SK-N-SH treated with all-trans-retinoic acid at 6 μM for 48 hours (cell line): ENCODE measurements around the gene RNF208.

Source experiments
- ATAC-seq: fragments of 200-7000 bp; cut with Tn5 transposase; 3 replicates; pipeline ENCODE4 v1.9.1; 2020; ENCODE audit warnings: mild to moderate bottlenecking, moderate library complexity
- ARNTL ChIP-seq: fragments of 450-650 bp; formaldehyde crosslinking; IDR thresholded peaks from 2 replicates; pipeline ENCODE4 v1.5.0; 2020; ENCODE audit warnings: low read depth, mild to moderate bottlenecking, moderate library complexity, borderline replicate concordance
- BACH2 ChIP-seq: fragments of 250-450 bp; sonication (Bioruptor Pico); IDR thresholded peaks from 2 replicates; pipeline ENCODE4 v1.9.0; 2021; ENCODE audit warnings: mild to moderate bottlenecking, borderline replicate concordance
- CREB5 ChIP-seq: fragments of 250-450 bp; sonication (Bioruptor Pico); IDR thresholded peaks from 2 replicates; pipeline ENCODE4 v1.5.1; 2020; ENCODE audit warnings: low read depth, mild to moderate bottlenecking, moderate library complexity
- CSDC2 ChIP-seq: fragments of 250-450 bp; sonication (Bioruptor Pico); IDR thresholded peaks from 2 replicates; pipeline ENCODE4 v1.5.0; 2020; ENCODE audit warnings: mild to moderate bottlenecking, moderate library complexity
- CSRNP3 ChIP-seq: fragments of 250-450 bp; sonication (Bioruptor Pico); IDR thresholded peaks from 2 replicates; pipeline ENCODE4 v1.5.1; 2021; ENCODE audit warnings: mild to moderate bottlenecking, moderate library complexity
- ESRRG ChIP-seq: fragments of 250-450 bp; sonication (Bioruptor Pico); IDR thresholded peaks from 2 replicates; pipeline ENCODE4 v1.6.1; 2021; ENCODE audit warnings: mild to moderate bottlenecking
- GLIS3 ChIP-seq: fragments of 250-450 bp; sonication (Bioruptor Pico); IDR thresholded peaks from 2 replicates; pipeline ENCODE4 v1.5.0; 2020; ENCODE audit warnings: mild to moderate bottlenecking, moderate library complexity
- ISL1 ChIP-seq: fragments of 250-450 bp; sonication (Bioruptor Pico); IDR thresholded peaks from 2 replicates; pipeline ENCODE4 v2.1.2; 2022; ENCODE audit warnings: mild to moderate bottlenecking, moderate library complexity
- OSR1 ChIP-seq: fragments of 250-450 bp; sonication (Bioruptor Pico); IDR thresholded peaks from 2 replicates; pipeline ENCODE4 v1.8.0; 2022; ENCODE audit warnings: moderate library complexity, mild to moderate bottlenecking, inconsistent platforms
- PATZ1 ChIP-seq: fragments of 250-450 bp; sonication (Bioruptor Pico); IDR thresholded peaks from 2 replicates; pipeline ENCODE4 v1.8.0; 2020; ENCODE audit warnings: mild to moderate bottlenecking, moderate library complexity, borderline replicate concordance
- POU6F1 ChIP-seq: fragments of 250-450 bp; sonication (Bioruptor Pico); IDR thresholded peaks from 2 replicates; pipeline ENCODE4 v1.8.0; 2021; ENCODE audit warnings: low read depth, mild to moderate bottlenecking, moderate library complexity, borderline replicate concordance
- PPARA ChIP-seq: fragments of 250-450 bp; sonication (Bioruptor Pico); IDR thresholded peaks from 2 replicates; pipeline ENCODE4 v1.5.0; 2020; ENCODE audit warnings: mild to moderate bottlenecking, borderline replicate concordance
- RARB ChIP-seq: fragments of 250-450 bp; sonication (Bioruptor Pico); IDR thresholded peaks from 2 replicates; pipeline ENCODE4 v1.8.0; 2021; ENCODE audit warnings: mild to moderate bottlenecking, moderate library complexity
- SNAI2 ChIP-seq: fragments of 250-450 bp; sonication (Bioruptor Pico); IDR thresholded peaks from 2 replicates; pipeline ENCODE4 v1.5.0; 2020; ENCODE audit warnings: mild to moderate bottlenecking, moderate library complexity
- TCF4 ChIP-seq: fragments of 250-450 bp; sonication (Bioruptor Pico); IDR thresholded peaks from 2 replicates; pipeline ENCODE4 v1.8.0; 2021; ENCODE audit warnings: mild to moderate bottlenecking, moderate library complexity, borderline replicate concordance
- TOX ChIP-seq: fragments of 250-450 bp; sonication (Bioruptor Pico); IDR thresholded peaks from 2 replicates; pipeline ENCODE4 v1.8.0; 2021; ENCODE audit warnings: mild to moderate bottlenecking, moderate library complexity, borderline replicate concordance
- TSHZ2 ChIP-seq: fragments of 250-450 bp; sonication (Bioruptor Pico); IDR thresholded peaks from 2 replicates; pipeline ENCODE4 v1.5.0; 2020; ENCODE audit warnings: mild to moderate bottlenecking, moderate library complexity
- ZC3H10 ChIP-seq: fragments of 250-450 bp; sonication (Bioruptor Pico); IDR thresholded peaks from 2 replicates; pipeline ENCODE4 v1.5.1; 2021; ENCODE audit warnings: mild to moderate bottlenecking, moderate library complexity
- ZFP3 ChIP-seq: fragments of 250-450 bp; sonication (Bioruptor Pico); IDR thresholded peaks from 2 replicates; pipeline ENCODE4 v1.5.0; 2020; ENCODE audit warnings: mild to moderate bottlenecking, moderate library complexity
- ZFP30 ChIP-seq: fragments of 450-650 bp; formaldehyde crosslinking; IDR thresholded peaks from 2 replicates; pipeline ENCODE4 v1.5.0; 2022; ENCODE audit warnings: mild to moderate bottlenecking, moderate library complexity
- ZNF70 ChIP-seq: fragments of 450-650 bp; formaldehyde crosslinking; IDR thresholded peaks from 2 replicates; pipeline ENCODE4 v1.5.0; 2020; ENCODE audit warnings: mild to moderate bottlenecking, moderate library complexity
- ZNF8 ChIP-seq: fragments of 450-650 bp; formaldehyde crosslinking; IDR thresholded peaks from 2 replicates; pipeline ENCODE4 v1.5.0; 2020; ENCODE audit warnings: mild to moderate bottlenecking, moderate library complexity

The RNF208 gene

GRCh38 chr9:137214620-137215019 lies 7.4 kb downstream of the RNF208 start:
- ATAC-seq, result no peak
- TF ChIP-seq OSR1 (no peak), SNAI2 (no peak), ZC3H10 (CRISPR knock-in tag) (no peak), PPARA (CRISPR knock-in tag) (no peak), ZFP30 (CRISPR knock-in tag) (no peak), TOX (CRISPR knock-in tag) (no peak), ISL1 (CRISPR knock-in tag) (no peak), PATZ1 (CRISPR knock-in tag) (no peak), CSDC2 (CRISPR knock-in tag) (no peak), ZNF8 (CRISPR knock-in tag) (no peak), ARNTL (CRISPR knock-in tag) (no peak), CREB5 (no peak), TSHZ2 (CRISPR knock-in tag) (no peak)

GRCh38 chr9:137213160-137214060 lies 8.6 kb downstream of the RNF208 start:
- TF ChIP-seq ZNF70 (CRISPR knock-in tag) (no peak), ESRRG (no peak), OSR1 (no peak), TOX (CRISPR knock-in tag) (no peak), CSRNP3 (CRISPR knock-in tag) (no peak), GLIS3 (CRISPR knock-in tag) (no peak), ARNTL (CRISPR knock-in tag) (no peak), ZNF8 (CRISPR knock-in tag) (no peak), ZC3H10 (CRISPR knock-in tag) (no peak), RARB (no peak)
- peak; percentile 16 for ATAC-seq

- no peak for TF ChIP-seq RARB
- TF ChIP-seq OSR1, result no peak
- no peak for TF ChIP-seq ZNF8 (CRISPR knock-in tag)
- TF ChIP-seq ZFP3 (CRISPR knock-in tag), result no peak
- no peak for TF ChIP-seq TOX (CRISPR knock-in tag)
- no peak for TF ChIP-seq PPARA (CRISPR knock-in tag)
- no peak for TF ChIP-seq ARNTL (CRISPR knock-in tag)
- no peak for TF ChIP-seq CSRNP3 (CRISPR knock-in tag)
- no peak for TF ChIP-seq ZC3H10 (CRISPR knock-in tag)
- no peak for TF ChIP-seq BACH2 (CRISPR knock-in tag)
- no peak for TF ChIP-seq CSDC2 (CRISPR knock-in tag)
- TF ChIP-seq PATZ1 (CRISPR knock-in tag), result no peak
- TF ChIP-seq TCF4 (CRISPR knock-in tag), result no peak
- TF ChIP-seq ISL1 (CRISPR knock-in tag), result no peak
- TF ChIP-seq ZNF70 (CRISPR knock-in tag), result no peak
- TF ChIP-seq ZFP30 (CRISPR knock-in tag), result no peak
- TF ChIP-seq POU6F1, result no peak
- no peak for TF ChIP-seq GLIS3 (CRISPR knock-in tag)
- no peak for TF ChIP-seq ESRRG
- TF ChIP-seq, all 23 proteins: peak for 0
- ATAC-seq, result peak; percentile 16
Measured at GRCh38 chr9:137212520-137212919, 9.5 kb downstream of the RNF208 start.
